ENCODE results near the gene RRP1.

The RRP1 gene

GRCh38 chr21:43811262-43812105, 22.1 kb downstream of the RRP1 start:
- TF ChIP-seq CTCF (IDR thresholded peaks at IDR 0.05; ENCODE audit: insufficient read depth, low read length, missing control alignments): no peak
- no peak for DNase-seq (ENCODE audit: low read depth, low spot score)
- ChIA-PET POLR2A (no interaction called here), CTCF (interaction anchor here (0.7 to 4.9 kb wide), 19 partner anchors 9 to 213 kb away, joined by 3 to 29 read pairs (median 4); partner anchors contain the start of gene RRP1)
- no peak overlapping the region for H3K4me3 ChIP-seq (ENCODE audit: low read depth, low read length)

GRCh38 chr21:43812139-43812821, 22.9 kb downstream of the RRP1 start:
- no peak for TF ChIP-seq CTCF (IDR thresholded peaks at IDR 0.05; ENCODE audit: insufficient read depth, low read length, missing control alignments)
- ChIA-PET CTCF (interaction anchor here (1.2 to 4.9 kb wide), 5 partner anchors 8 to 128 kb away, joined by 3 to 29 read pairs (median 4); no protein-coding TSS in a partner anchor), POLR2A (no interaction called here)
- no peak for DNase-seq (ENCODE audit: low read depth, low spot score)
- no peak overlapping the region for H3K4me3 ChIP-seq (ENCODE audit: low read depth, low read length)

- POLR2A ChIA-PET: no interaction called here
- CTCF ChIA-PET: interaction anchor here (1.8 to 4.9 kb wide), 2 partner anchors 23 to 127 kb away, joined by 4 to 29 read pairs; no protein-coding TSS in a partner anchor
- no peak for TF ChIP-seq CTCF (IDR thresholded peaks at IDR 0.05; ENCODE audit: insufficient read depth, low read length, missing control alignments)
- H3K4me3 ChIP-seq (ENCODE audit: low read depth, low read length): no peak overlapping the region
- DNase-seq (ENCODE audit: low read depth, low spot score): no peak
These were observed 23.7 kb downstream of the RRP1 start for GRCh38 chr21:43812957-43813655.

- CTCF ChIA-PET: interaction anchor here (1.8 kb wide), 1 partner anchor 24 kb away, joined by 4 read pairs; no protein-coding TSS in a partner anchor
- TF ChIP-seq CTCF (IDR thresholded peaks at IDR 0.05; ENCODE audit: insufficient read depth, low read length, missing control alignments): no peak
- DNase-seq (ENCODE audit: low read depth, low spot score): no peak
- POLR2A ChIA-PET: no interaction called here
- H3K4me3 ChIP-seq (ENCODE audit: low read depth, low read length): no peak overlapping the region
These were observed 24.2 kb downstream of the RRP1 start for GRCh38 chr21:43813656-43813980.

GRCh38 chr21:43814215-43815106, 25.1 kb downstream of the RRP1 start:
- DNase-seq (ENCODE audit: low read depth, low spot score): no peak
- POLR2A ChIA-PET: no interaction called here
- H3K4me3 ChIP-seq (ENCODE audit: low read depth, low read length): no peak overlapping the region
- CTCF ChIA-PET: interaction anchor here (0.6 to 1.8 kb wide), 2 partner anchors 25 to 170 kb away, joined by 3 to 4 read pairs; no protein-coding TSS in a partner anchor
- no peak for TF ChIP-seq CTCF (IDR thresholded peaks at IDR 0.05; ENCODE audit: insufficient read depth, low read length, missing control alignments)

All from AG04449 (cell line).